Naive B cell (primary cell): Measurements from ENCODE around the gene RARS2. TPM values are rescaled to one million over a fixed set of nuclear protein-coding genes. Genes with fewer than 3 reads are reported as not detected.

Experiments used
- ATAC-seq, 2 donors: fragments of 150-1000 bp; cut with Tn5 transposase; 2 replicates each; pipeline ENCODE4 v1.10.0; 2021; ENCODE audit warnings: low read depth in 2 of 2, mild to moderate bottlenecking in 2 of 2, moderate library complexity in 2 of 2
- DNase-seq: peaks from one replicate; pipeline ENCODE4 v3.0.0; 2022
- H3K27ac Mint-ChIP-seq, 6 donors: one replicate each; pipeline ENCODE4 v1.8.0; 2020 to 2022; ENCODE audit warnings: mild to moderate bottlenecking in 6 of 6, mixed read lengths in 6 of 6, moderate library complexity in 5 of 6, inconsistent platforms in 2 of 6
- H3K27me3 Mint-ChIP-seq, 3 donors: one replicate each; pipeline ENCODE4 v1.8.0; 2021 to 2022; ENCODE audit warnings: mixed read lengths in 3 of 3, mild to moderate bottlenecking in 1 of 3
- H3K36me3 Mint-ChIP-seq, 2 donors: one replicate each; pipeline ENCODE4 v1.8.0; 2020 to 2022; ENCODE audit warnings: mixed read lengths in 2 of 2, inconsistent platforms in 1 of 2, mild to moderate bottlenecking in 1 of 2
- H3K4me1 Mint-ChIP-seq, 3 donors: one replicate each; pipeline ENCODE4 v1.8.0; 2020 to 2022; ENCODE audit warnings: mixed read lengths in 3 of 3, inconsistent platforms in 1 of 3, mild to moderate bottlenecking in 1 of 3, moderate library complexity in 1 of 3
- H3K4me3 Mint-ChIP-seq, 8 donors: one replicate each; pipeline ENCODE4 v1.8.0; 2020 to 2022; ENCODE audit warnings: mild to moderate bottlenecking in 8 of 8, mixed read lengths in 8 of 8, moderate library complexity in 8 of 8, inconsistent platforms in 2 of 8
- H3K9me3 Mint-ChIP-seq, 7 donors: one replicate each; pipeline ENCODE4 v1.8.0; 2020 to 2022; ENCODE audit warnings: mixed read lengths in 7 of 7, mild to moderate bottlenecking in 5 of 7, inconsistent platforms in 2 of 7, moderate library complexity in 1 of 7
- polyA plus RNA-seq, 6 donors: library from polyadenylated mRNA; unstranded; fragments of 300-500 nt; fragmentation: Illumina TruSeq; gene quantifications; one replicate each; pipeline ENCODE4 v1.2.3, GENCODE V29; 2021; ENCODE audit warnings: low read depth in 6 of 6

RARS2 gene
- polyA plus RNA-seq, 6 donors from 2014 or later: 11.7 to 32.8 (median 25.3) TPM

DNA sequence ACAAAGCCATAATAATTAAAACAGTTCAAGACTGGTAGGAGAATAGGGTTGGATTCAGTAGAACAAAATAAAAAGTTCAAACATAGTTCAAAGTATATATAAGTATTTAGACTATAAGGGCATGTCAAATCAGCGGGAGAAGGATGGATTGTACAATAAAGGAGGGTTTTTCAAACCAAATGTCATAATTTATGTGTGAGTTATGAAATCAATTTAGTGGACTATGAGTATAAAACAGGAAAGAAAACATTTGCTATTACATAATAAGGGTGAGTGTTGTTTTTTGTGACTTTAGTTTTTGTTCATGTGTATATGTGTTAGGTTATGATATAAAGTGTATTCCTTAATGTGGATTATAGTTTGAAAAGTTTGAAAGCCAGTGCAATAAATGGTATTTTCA is 10.8 kb upstream of the RARS2 start:
- Mint-ChIP-seq H3K27ac (no peak overlapping the region), H3K36me3 (peaks cover 0 to 5% of the 10 kb centered on the region in 2 donors), H3K4me1 (peaks cover 0 to under 1% (median 0%) of the 10 kb centered on the region in 3 donors), H3K27me3 (no peaks in the 10 kb centered on the region), H3K9me3 (no peaks in the 10 kb centered on the region), H3K4me3 (no peak overlapping the region)
- no peak for DNase-seq
- ATAC-seq: no peak

GRCh38 chr6:87590990-87591389 is 1.2 kb upstream of the RARS2 start:
- peaks cover 29 to 72% (median 61%) of the 10 kb centered on the region in 3 donors for H3K4me1 Mint-ChIP-seq
- DNase-seq: no peak
- H3K27ac Mint-ChIP-seq: peak overlapping the region in 5 of 6 donors; percentile 92 to 99 (median 96)
- H3K36me3 Mint-ChIP-seq: no peaks in the 10 kb centered on the region
- H3K9me3 Mint-ChIP-seq: no peaks in the 10 kb centered on the region
- peak overlapping the region in 7 of 8 donors; percentile 95 to 100 (median 96) for H3K4me3 Mint-ChIP-seq
- no peak for ATAC-seq
- H3K27me3 Mint-ChIP-seq: no peaks in the 10 kb centered on the region

DNA sequence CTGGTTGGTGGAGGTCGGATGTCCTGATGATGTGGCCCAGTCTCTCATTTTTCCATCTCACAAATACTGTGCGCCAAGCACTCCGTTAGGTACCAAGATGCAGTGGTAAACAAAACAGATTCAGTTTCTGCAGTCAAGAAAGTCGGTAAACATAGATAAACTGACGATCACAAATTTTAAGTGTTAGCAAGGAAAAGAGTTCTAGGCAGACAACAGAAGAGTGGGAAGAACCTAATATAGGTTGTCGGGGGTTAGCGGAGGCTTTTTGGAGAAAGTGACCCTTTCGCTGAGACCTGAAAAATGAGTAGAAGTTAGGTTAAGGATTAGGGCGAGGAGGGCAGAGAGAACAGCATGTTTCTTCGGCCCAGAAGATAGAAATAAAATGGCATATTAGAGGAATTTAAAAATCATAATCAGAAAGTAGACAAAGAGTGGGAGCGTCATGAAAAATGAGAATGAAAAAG is 662 bp upstream of the RARS2 start:
- ATAC-seq: no peak
- DNase-seq: no peak
- H3K27ac Mint-ChIP-seq: peak overlapping the region; percentile 92 to 99 (median 96)
- H3K36me3 Mint-ChIP-seq: no peaks in the 10 kb centered on the region
- H3K27me3 Mint-ChIP-seq: no peaks in the 10 kb centered on the region
- H3K4me1 Mint-ChIP-seq: peaks cover 33 to 73% (median 64%) of the 10 kb centered on the region in 3 donors
- peak overlapping the region; percentile 95 to 100 (median 96) for H3K4me3 Mint-ChIP-seq
- no peaks in the 10 kb centered on the region for H3K9me3 Mint-ChIP-seq

DNA sequence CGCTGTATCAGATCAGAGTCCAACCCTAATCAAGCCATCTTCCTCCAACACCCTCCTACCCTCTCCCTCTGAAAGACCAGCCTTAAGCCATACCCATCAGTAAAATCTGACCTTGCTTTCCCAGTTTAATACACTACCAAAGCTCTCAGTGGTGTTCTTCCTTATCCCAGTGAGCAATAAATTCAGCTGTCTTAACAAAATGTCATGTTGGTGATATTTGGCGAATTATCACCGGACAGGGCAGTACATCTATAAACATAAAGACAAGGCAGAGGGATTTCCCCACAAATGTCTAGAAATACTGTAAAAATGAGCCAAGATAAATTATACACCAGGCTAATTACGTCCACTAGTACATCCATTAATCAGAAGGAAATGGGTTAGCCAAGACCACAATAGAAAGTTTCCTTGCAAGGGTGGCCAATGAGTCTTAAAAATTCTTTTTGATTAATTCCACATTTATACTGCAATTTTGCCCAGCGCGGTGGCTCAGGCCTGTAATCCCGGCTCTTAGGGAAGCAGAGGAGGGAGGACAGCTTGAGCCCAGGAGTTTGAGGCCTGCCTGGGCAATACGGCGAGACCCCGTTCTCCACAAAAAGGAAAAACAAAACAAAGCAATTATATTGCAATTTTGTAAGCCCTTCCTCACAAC is 905 bp downstream of the RARS2 start:
- DNase-seq: no peak
- H3K9me3 Mint-ChIP-seq: no peaks in the 10 kb centered on the region
- no peak for ATAC-seq
- peaks cover 33 to 70% (median 61%) of the 10 kb centered on the region in 3 donors for H3K4me1 Mint-ChIP-seq
- peak overlapping the region; percentile 92 to 99 (median 96) for H3K27ac Mint-ChIP-seq
- H3K4me3 Mint-ChIP-seq: peak overlapping the region; percentile 95 to 100 (median 96)
- H3K27me3 Mint-ChIP-seq: no peaks in the 10 kb centered on the region
- H3K36me3 Mint-ChIP-seq: peaks cover 0 to 4% of the 10 kb centered on the region in 2 donors

GRCh38 chr6:87586371-87587077 is 3.3 kb downstream of the RARS2 start:
- Mint-ChIP-seq H3K27me3 (no peaks in the 10 kb centered on the region), H3K36me3 (peaks cover 4 to 7% of the 10 kb centered on the region in 2 donors), H3K4me1 (peaks cover 30 to 59% (median 54%) of the 10 kb centered on the region in 3 donors), H3K27ac (peak overlapping the region in 2 of 6 donors; percentile 1 to 42), H3K9me3 (no peaks in the 10 kb centered on the region), H3K4me3 (peak overlapping the region in 1 of 8 donors; percentile 62)
- no peak for DNase-seq
- ATAC-seq: no peak

- ATAC-seq (no peak), DNase-seq (no peak)
- Mint-ChIP-seq H3K4me3 (no peak overlapping the region), H3K9me3 (no peaks in the 10 kb centered on the region), H3K36me3 (peaks cover 7 to 8% of the 10 kb centered on the region in 2 donors), H3K27ac (no peak overlapping the region), H3K27me3 (no peaks in the 10 kb centered on the region), H3K4me1 (peaks cover 20 to 35% (median 33%) of the 10 kb centered on the region in 3 donors)
Measured at GRCh38 chr6:87583822-87584221, 6.0 kb downstream of the RARS2 start.

DNA sequence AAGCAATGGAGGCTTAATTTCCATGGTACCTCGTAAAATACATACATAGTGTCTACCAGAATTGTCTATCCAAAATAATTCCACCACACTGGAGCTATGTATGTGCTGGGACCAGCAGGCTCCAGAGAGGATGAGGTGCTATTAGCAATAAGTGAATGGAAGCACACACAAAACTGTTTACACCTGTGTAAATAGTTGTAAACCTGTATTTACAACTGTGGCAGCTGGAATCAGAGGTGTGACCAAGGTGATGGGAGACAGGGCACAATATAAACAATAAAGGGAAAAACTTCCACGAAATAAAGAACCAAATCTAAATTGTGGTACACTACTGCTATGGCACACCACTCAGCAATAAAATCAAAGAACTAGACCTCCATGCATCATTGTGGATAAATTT is 14.4 kb downstream of the RARS2 start:
- no peaks in the 10 kb centered on the region for H3K27me3 Mint-ChIP-seq
- DNase-seq (no peak), ATAC-seq (no peak)
- no peak overlapping the region for H3K4me3 Mint-ChIP-seq
- H3K27ac Mint-ChIP-seq: peak overlapping the region in 3 of 6 donors; percentile 8 to 61 (median 29)
- peaks cover 26 to 52% (median 50%) of the 10 kb centered on the region in 3 donors for H3K4me1 Mint-ChIP-seq
- H3K36me3 Mint-ChIP-seq: peaks cover 11 to 15% of the 10 kb centered on the region in 2 donors
- peaks cover 0 to 2% (median 0%) of the 10 kb centered on the region in 7 donors for H3K9me3 Mint-ChIP-seq

- H3K27ac Mint-ChIP-seq: peak overlapping the region in 4 of 6 donors; percentile 5 to 93 (median 49)
- H3K9me3 Mint-ChIP-seq: peaks cover 0 to 2% (median 0%) of the 10 kb centered on the region in 7 donors
- no peak for ATAC-seq
- H3K36me3 Mint-ChIP-seq: peaks cover 11 to 12% of the 10 kb centered on the region in 2 donors
- peaks cover 26 to 59% (median 51%) of the 10 kb centered on the region in 3 donors for H3K4me1 Mint-ChIP-seq
- no peak for DNase-seq
- no peaks in the 10 kb centered on the region for H3K27me3 Mint-ChIP-seq
- peak overlapping the region in 1 of 8 donors; percentile 0 for H3K4me3 Mint-ChIP-seq
Measured at GRCh38 chr6:87574237-87574804, 15.5 kb downstream of the RARS2 start.

- DNase-seq: no peak
- H3K9me3 Mint-ChIP-seq: peaks cover 0 to 2% (median 0%) of the 10 kb centered on the region in 7 donors
- H3K4me1 Mint-ChIP-seq: peaks cover 26 to 59% (median 46%) of the 10 kb centered on the region in 3 donors
- H3K27me3 Mint-ChIP-seq: no peaks in the 10 kb centered on the region
- ATAC-seq: no peak
- H3K36me3 Mint-ChIP-seq: peaks cover 11% of the 10 kb centered on the region in 2 donors
- H3K4me3 Mint-ChIP-seq: no peak overlapping the region
- H3K27ac Mint-ChIP-seq: peak overlapping the region in 3 of 6 donors; percentile 9 to 85 (median 28)
Measured at GRCh38 chr6:87573307-87574024, 16.3 kb downstream of the RARS2 start.

GRCh38 chr6:87572883-87573282 is 16.9 kb downstream of the RARS2 start:
- Mint-ChIP-seq H3K27me3 (no peaks in the 10 kb centered on the region), H3K9me3 (peaks cover 0 to 2% (median 0%) of the 10 kb centered on the region in 7 donors), H3K36me3 (peaks cover 11% of the 10 kb centered on the region in 2 donors), H3K27ac (peak overlapping the region in 4 of 6 donors; percentile 5 to 85 (median 18)), H3K4me3 (no peak overlapping the region), H3K4me1 (peaks cover 26 to 59% (median 46%) of the 10 kb centered on the region in 3 donors)
- ATAC-seq (no peak), DNase-seq (no peak)

GRCh38 chr6:87572021-87572420 is 17.8 kb downstream of the RARS2 start:
- ATAC-seq (no peak), DNase-seq (no peak)
- H3K36me3 Mint-ChIP-seq: peaks cover 11% of the 10 kb centered on the region in 2 donors
- peaks cover 26 to 59% (median 46%) of the 10 kb centered on the region in 3 donors for H3K4me1 Mint-ChIP-seq
- H3K27ac Mint-ChIP-seq: peak overlapping the region in 1 of 6 donors; percentile 14
- no peak overlapping the region for H3K4me3 Mint-ChIP-seq
- no peaks in the 10 kb centered on the region for H3K27me3 Mint-ChIP-seq
- H3K9me3 Mint-ChIP-seq: peaks cover 0 to 2% (median 0%) of the 10 kb centered on the region in 7 donors

GRCh38 chr6:87561017-87561416 is 28.8 kb downstream of the RARS2 start:
- no peaks in the 10 kb centered on the region for H3K27me3 Mint-ChIP-seq
- no peak overlapping the region for H3K4me3 Mint-ChIP-seq
- DNase-seq (no peak), ATAC-seq (no peak)
- H3K27ac Mint-ChIP-seq: no peak overlapping the region
- peaks cover 3 to 5% (median 4%) of the 10 kb centered on the region in 3 donors for H3K4me1 Mint-ChIP-seq
- H3K9me3 Mint-ChIP-seq: no peaks in the 10 kb centered on the region
- H3K36me3 Mint-ChIP-seq: peaks cover 21 to 34% of the 10 kb centered on the region in 2 donors

DNA sequence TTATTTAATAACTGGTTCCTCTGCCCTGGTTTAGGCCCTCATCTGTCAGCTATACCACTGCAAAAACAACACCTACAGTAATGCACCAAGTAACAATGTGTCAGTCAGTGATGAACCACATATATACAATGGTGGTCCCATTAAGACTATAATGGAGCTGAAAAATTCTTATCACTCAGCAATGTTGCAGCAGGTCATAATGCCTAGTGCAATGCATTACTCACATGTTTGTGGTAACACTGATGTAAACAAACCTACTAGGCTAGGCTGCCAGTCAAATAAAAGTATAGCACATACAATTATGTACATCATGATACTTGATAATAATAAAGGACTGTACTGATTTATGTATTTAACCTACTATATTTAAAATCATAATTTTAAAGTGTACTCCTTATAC is 31.3 kb downstream of the RARS2 start:
- ATAC-seq (no peak), DNase-seq (no peak)
- Mint-ChIP-seq H3K4me1 (peaks cover 0 to 5% (median 4%) of the 10 kb centered on the region in 3 donors), H3K27ac (peak overlapping the region in 1 of 6 donors; percentile 23), H3K9me3 (no peaks in the 10 kb centered on the region), H3K4me3 (no peak overlapping the region), H3K36me3 (peaks cover 14 to 37% of the 10 kb centered on the region in 2 donors), H3K27me3 (no peaks in the 10 kb centered on the region)
